GM19238 (cell line): ENCODE results near the gene SYNJ1.
"Not testable (repeated sequence)": the region's sequence is repeated elsewhere in the genome, so short reads cannot be mapped to it uniquely, and the experiment has no call there.

Experiments
- DNase-seq: peaks from one replicate; pipeline ENCODE4 v3.0.0; 2011; ENCODE audit warnings: low spot score; ENCODE audit not compliant: insufficient read length

SYNJ1 gene

DNA sequence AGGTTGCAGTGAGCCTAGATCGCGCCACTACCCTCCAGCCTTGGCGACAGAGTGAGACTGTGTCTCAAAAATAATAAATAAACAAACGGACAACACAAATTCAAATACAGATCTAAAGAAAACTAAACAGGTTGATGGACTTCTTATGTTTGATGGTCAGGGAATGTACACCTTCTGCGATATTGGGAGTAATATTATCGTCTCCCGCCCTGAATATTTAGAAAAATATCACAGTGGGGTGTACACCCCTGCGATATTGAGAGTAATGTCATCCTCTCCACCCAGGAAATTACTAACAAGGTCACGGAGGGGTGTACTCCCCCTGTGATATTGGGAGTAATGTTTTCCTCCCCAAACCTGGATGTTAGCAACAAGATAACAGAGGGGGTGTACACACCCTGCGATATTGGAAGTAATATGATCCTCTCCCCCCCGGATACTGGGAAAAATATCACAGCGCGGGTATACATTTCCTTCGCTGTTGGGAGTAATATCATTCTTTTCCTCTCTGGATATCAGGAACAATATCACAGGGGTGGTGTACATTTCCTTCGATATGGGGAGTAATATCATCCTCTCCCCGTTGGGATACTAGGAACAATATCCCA, 114.3 kb downstream of the SYNJ1 start:
- DNase-seq = no peak

DNA sequence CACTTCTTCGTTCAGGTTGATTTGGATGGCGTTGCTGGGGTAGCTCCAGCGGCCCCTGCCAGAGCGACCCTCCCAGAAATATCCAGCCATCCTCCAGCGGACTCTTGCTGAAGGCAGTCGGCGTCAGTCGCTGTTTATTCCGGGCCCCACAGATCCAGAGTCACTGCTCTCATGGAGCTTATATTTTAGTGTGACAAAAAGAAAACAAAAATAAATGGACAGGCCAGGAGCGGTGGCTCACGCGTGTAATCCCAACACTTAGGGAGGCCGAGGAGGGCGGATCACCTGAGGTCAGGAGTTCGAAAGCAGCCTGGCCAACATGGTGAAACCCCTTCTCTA, 114.8 kb downstream of the SYNJ1 start:
- no peak for DNase-seq

DNA sequence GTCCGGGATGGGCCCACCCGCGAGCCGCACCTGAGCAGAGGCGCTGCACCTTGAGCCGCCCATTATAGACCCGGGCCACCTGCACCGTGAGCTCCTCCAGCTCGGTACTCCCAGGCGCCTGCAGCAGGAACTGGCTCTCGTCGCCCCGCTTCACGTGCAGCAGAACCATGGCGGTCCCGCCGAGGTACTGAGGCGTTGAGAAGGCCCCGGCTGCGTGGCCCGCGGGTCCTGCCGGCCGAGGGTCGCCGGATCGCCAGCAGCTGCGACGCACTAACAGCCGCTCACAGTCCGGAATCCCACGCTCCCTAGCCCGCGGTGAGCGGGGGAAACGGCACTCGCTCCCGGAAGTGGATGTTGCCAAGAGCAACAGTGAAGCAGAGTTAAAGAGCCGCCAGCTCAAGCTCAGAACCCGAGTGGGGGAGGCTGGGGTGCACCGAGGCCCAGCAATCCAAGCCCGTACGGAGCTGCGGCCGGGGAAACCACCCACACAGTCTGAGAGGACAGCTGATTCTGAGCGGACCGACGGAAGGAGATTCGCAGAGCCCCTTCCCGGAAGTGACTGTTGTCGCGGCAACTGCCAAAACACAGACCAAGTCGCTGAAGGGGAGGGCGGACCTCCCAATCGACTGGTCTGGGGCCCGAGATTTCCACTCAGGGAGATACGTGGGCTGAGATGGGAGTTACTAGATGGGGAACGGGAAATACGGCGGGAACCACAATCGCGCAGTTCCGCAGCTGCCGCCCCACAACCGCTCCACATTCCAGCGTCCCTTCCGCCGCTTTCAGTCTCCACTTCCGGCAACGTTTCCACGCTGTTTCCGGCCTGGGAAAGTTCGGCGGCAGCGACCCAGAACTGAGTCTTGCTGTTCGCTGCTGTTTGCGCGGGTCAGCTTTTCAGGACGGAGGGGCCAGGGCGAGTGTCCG, 115.5 kb downstream of the SYNJ1 start, which contains the start of gene CFAP298:
CFAP298 (minus strand) TSS at position 303 of the 924 bp plus-strand sequence; CDS start at position 169, 134 bp downstream.
- peak; percentile 77 for DNase-seq

DNA sequence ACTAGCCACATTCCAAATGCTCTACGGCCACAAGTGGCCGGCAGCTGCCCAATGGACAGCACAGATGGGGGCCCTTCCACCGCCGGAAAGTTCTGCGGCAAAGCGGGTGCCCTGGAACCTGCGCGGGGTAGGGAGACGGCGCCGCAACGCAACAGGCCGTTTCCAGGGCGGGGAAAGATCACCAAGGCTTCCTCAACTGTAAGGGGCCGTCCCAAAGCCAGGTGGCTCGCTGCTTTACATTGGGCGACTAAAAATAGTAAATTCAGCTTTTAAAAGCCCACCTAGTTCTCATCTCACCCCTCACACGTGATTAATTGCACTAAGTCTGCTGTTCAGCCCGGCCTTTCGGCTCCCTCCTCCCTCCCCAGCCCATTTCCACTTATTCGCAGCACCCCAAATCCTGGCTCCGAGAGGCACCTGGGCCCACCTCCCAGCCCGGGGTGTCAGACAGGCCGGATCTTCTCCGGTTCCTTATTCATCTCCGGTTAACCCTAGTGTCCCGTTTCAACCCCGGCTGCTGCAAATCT, 116.3 kb downstream of the SYNJ1 start:
- peak; percentile 31 for DNase-seq

DNA sequence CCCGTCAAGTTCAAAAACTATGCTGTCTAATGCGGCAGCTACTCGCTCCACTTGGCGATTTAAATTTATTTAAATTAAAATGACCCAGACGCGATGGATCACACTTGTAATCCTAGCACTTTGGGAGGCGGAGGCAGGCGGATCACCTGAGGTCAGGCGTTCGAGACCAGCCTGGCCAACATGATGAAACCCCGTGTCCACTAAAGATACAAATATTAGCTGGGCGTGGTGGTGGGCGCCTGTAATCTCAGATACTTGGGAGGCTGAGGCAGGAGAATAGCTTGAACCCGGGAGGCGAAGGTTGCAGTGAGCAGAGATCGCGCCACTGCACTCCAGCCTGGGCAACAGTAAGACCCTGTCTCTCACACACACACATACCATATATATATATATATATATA, 116.9 kb downstream of the SYNJ1 start:
- DNase-seq = not testable (repeated sequence)

DNA sequence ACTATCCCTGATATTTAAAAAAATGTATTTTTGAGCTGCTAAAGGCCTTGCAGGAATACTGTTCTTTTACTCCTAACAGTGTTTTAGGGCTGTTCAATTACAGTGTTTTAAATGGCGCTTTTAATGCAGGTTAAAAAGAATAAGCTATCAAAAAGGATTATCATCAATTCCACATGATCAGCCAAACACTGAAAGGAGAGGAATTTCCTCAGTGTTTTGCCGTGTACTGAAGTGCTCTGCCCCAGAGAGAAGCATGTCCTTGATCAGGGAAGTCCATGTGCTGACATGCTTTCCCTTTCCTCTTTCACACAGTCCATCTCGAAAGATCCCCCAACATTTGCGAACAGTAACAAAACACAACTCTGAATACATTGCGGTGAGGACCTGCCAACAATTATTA, 119.0 kb downstream of the SYNJ1 start:
- no peak for DNase-seq

DNA sequence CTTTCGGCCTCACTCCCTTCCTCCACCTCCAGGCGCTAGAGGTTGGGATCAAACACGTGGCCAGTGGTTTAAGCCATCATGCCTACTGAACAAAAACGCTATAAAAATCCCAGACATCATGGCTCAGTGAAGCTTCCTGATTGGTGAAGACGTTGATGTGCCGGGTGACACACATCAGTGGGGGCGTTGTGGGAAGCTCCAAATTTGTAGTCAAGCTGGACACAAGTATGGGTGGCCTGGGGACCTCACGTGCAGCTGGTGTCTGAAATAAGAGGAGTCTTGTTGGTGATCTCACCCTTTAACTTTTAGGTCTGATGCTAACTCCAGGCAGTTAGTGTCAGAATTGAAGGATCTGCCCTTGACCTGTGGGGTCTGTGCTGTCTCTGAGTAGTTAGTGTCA, 122.3 kb downstream of the SYNJ1 start:
- no peak for DNase-seq

DNA sequence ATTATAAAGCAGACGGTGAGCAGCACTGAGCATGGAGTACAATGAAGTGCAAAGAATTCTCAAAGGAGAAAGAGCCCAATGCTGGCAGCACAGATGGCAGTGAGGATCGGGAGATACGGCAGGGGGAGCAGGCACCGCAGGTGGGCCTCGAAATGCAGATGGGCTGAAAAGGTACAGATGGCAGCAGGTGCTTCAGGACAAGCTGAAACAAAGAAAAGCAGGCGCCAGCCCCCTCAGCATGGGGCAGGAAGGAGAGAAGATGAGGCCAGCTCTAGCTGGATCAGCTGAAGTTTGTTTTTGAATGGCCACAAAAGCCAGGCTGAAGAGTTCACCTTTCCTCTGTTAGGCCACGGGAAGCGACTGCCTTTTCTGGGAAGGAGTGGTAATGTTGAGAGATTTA, 123.3 kb downstream of the SYNJ1 start:
- DNase-seq = no peak

DNA sequence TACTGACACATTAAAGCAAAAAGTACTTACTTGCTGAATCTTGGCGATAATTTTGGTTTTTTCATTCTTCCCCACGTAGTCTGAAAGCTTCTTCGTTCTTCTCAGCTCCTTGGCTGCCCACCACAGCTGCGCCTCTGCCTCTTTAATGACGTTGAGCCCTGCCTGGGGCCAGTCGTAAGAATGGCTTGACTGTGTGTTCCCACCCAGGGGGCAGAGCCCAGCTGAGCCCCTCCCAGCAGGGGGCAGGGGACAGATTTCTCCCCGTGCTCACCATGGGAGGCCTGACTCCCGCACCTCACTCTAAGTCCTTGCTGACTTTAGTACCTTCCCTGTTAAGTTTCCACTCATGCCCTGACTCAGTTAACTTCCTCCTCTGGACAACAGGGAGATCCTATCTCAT, 124.7 kb downstream of the SYNJ1 start:
- no peak for DNase-seq

DNA sequence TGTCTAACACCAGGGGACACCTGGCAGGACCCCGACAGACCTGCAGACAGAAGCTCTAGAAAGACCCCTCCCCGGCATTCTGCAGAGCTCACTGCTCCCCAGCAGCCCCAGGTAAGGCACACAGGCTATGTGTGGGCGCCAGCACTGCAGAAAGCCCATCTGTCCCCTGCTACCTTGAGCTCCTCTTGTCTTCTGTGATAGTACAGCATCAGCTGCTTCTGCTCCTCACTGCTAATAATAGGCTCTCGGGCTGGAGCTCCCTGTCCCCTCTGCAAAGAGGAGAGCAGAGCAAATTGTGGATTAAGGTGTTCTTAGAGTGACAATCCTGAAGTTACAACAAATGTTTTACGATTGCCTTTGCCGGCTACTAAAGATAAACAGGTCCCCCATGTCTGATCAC, 125.7 kb downstream of the SYNJ1 start:
- no peak for DNase-seq

DNA sequence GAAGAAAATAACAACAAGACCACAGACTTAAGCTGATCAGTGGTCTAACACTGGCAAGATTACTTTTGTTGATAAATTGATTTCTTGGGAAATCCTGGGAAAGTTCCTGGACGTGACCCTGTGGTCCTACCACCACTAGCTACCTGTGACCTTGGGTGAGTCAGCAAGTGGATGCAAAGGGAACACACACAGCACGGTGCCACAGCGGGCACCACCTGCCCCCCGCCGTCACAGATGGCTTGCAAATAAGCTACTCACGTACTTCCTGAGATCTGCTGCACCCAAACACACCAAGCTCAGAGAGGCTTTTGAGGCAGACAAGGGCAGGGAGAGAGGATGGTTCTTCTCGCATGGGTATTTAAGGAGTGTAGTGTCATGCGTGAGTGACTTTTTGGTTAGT, 128.3 kb downstream of the SYNJ1 start:
- no peak for DNase-seq

DNA sequence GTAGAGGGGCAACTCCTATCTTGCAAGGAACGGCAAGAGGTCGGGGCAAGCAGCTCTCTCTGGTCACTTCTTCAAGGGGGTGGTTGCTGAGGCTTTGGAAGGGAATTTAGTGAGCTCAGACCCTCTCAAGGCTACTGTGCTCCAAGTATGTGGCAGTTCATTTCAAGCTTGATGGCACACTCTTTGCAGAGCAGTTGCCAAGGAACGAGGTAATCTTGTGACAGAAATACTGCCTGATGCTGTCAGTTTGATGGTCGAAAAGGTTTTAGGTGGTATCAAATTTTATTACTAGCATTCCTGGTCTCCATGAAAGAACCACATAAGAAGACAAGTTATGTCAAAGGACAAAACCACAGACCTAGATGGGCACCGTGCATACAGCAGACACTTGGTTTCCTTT, 128.7 kb downstream of the SYNJ1 start:
- no peak for DNase-seq

DNA sequence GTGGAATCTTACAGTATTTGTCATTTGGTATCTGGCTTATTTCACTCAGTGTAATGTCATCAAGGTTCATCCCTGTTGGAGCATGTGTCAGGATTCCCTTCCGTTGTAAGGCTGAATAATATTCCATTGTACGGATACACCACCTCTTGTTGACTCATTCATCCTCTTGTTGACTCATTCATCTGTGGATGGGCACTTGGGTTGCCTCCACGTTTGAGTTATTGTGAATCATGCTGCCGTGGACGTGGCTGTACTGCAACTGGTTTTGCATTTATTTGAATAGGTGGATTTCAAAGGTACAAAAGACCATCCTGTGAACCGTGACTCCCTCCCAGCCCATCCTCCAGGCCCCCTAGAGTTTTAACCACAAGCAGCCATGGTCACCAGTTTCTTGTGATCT, 130.6 kb downstream of the SYNJ1 start:
- DNase-seq = no peak

DNA sequence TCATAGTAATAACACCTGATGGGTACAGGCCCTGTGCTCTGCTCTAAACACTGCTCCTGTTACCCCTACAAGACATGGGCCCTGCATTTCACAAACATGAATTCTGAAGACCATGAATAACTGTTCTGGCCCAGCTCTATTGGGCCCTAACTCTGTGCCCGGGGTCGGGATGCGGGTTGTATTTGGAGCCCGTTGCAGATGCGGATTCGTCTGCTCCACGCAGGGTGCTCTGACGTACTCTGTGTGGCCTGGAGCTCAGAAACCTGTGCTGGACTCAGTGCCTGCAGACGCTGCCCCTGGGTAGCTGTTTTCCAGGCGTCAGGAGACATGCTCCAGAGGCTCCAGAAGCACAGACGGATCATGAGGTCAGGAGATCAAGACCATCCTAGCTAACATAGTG, 132.4 kb downstream of the SYNJ1 start:
- no peak for DNase-seq

DNA sequence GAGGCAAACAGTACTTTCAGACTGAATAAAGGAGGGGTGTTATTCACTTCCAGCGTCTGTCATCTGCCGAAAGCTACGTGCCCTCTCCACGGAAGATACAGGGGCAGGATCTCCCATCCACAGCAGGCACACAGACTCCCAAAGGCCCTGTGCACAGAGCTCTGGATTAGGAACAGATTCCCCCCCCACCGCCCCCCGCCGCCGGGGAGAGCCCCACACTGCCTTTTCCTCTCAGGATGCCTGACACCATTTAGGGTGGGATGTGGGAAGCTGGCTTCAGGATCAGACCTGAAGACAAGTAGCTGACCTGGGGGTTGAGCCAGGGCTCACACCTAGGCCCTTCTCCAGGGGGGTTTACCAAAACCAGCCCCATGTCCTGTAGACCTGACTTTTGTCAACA, 134.1 kb downstream of the SYNJ1 start:
- no peak for DNase-seq

DNA sequence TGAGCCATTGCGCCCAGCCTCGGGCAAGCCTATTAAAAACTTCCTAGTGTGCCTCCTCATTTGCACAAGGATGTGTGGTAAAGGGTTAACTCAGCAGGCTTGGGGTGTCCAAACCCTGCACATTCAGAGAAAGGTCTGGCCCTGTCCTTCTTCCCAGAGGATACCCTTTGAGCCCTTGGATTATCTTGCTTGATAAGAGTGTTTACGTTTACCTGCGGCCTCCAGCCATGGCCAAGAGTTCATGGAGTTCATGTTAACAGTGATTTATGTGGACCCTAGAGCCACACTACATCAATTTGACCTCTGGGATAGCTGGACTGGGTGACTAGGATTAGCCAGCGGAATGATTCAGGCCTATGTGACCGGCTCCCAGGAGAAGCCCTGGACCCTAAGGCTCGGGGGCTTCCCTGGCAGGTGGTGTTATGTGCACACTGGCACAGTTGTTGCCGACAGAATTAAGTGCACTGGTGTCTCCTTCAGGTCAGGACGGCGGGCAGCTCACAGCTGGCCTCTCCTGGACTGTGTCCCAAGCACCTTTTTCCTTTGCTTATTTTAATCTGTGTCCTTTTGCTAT, 134.8 kb downstream of the SYNJ1 start:
- no peak for DNase-seq

DNA sequence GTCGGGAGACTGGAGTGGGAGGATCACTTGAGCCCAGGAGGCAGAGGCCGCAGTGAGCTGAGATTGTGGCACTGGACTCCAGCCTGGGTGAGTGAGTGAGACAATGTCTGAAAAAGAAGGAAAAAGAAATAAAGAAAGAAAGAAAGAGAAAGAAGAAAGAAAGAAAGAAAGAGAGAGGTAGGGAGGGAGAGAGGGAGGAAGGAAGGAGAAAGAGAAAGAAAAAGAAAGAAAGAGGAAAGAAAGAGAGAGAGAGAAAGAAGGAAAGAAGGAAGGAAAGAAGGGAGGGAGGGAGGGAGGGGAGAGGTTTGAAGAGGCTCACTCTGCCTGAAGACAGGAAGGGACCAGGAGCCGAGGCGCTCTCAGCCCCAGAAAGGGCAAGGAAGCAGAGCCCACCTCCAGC, 137.7 kb downstream of the SYNJ1 start:
- DNase-seq = no peak

DNA sequence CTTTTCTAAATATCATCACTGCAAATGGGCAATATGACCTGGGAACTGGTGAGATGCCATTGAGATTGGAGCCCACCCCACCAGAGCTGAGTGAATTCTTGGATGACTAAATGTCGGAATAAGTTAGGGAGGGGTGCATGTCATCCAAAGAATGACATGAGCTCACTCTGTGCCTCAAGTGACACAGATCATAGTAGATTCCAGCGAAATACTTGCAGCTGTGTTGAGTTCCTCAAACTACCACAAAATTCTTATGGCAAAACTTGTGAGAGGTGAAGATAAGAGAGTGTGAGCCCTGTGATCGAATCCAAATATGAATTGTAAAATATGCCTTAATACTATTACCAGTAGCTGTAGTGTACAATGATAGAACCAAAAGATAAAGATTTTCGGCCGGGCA, 140.2 kb downstream of the SYNJ1 start:
- DNase-seq = no peak

DNA sequence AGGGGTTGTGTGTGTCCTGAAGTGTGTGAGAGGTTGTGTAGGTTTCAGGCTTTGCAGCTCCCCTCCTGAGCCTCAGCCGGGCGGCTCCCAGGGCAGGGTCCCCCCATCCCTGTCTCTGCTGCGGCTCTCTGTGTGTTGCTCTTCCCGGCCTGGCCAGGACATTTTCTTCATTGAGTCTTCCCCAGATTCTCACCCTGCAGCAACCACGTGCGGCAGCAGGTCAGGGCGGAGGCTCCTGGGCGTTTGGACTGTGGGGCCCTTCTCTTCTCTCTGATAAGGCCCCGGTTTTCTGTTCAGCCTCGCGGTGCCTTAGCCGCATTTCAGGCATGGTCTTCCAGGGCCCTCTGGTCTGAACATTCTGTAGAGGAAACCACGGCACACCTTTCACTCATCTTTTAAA, 140.7 kb downstream of the SYNJ1 start:
- no peak for DNase-seq

DNA sequence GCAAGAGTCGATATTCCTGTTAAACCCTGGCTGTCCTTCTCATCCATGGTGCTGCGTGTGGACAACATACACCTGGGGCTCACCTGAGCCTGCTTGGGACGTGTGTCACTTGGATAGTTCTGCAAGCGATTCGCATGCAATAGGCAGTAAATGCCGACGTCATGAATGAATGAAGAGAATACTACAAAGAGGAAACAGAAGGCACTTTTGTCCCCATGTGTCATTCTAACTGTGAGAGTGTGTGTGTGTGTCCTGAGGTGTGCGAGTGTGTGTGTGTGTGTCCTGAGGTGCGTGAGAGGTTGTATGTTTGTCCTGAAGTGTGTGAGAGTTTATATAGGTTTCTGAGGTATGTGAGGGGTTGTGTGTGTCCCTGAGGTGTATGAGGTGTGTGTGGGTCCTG, 141.8 kb downstream of the SYNJ1 start:
- no peak for DNase-seq

DNA sequence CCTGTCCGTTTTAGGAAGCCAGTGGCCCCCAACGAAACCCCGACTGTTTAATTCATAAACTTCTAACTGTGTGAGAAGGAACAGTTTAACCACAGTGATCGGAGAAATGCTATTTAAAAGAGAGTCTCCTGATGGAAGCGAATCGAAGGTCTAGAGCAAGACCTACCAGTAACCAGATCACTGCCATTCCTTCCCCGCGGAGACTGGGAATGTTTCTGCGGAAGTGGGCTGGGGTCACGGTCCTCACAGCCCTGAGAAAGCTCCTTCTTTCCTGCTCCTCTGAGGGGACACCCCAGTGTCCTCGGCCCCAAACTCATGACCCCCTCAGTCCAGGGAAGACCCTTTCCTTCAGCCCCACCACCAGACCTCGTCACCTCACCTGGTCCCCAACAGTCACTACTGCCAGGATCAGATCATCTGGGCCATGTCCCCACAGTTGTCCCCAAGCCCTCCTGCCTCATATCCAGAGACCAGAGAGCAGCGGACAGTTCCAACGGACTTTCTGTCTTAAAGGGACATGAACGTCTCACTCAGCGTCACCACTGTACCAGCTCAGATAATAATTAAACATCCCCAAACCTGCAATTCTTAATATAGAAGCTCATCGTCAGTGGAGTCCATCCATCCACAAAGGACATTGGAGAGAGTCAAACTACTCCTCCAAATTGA, 142.6 kb downstream of the SYNJ1 start, which contains the start of gene TCP10L:
TCP10L (minus strand) TSS at position 482 of the 669 bp plus-strand sequence. CDS start 1,219 bp downstream, outside the sequence.
- no peak for DNase-seq

DNA sequence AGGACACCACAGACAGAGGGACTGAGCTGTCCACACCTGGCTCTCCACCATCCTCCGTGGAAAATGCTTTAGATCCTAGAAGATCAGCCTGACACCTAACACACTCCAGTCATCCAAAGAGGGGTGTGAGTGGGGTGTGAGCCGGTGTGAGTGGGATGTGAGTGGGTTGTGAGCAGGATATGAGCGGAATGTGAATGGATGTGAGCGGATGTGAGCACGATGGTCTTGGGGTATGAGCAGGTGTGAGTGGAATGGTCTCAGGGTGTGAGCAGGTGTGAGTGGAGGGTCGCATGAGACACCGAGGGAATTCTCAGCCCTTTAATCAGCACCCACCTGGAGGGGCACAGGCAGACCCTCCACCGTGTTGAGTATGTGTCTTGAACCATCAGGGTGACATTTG, 143.3 kb downstream of the SYNJ1 start:
- no peak for DNase-seq
